ENCODE data around the gene RCBTB2. TPM values are rescaled to one million over a fixed set of nuclear protein-coding genes. Genes with fewer than 3 reads are reported as not detected.
"Not testable (repeated sequence)": the region's sequence is repeated elsewhere in the genome, so short reads cannot be mapped to it uniquely, and the experiment has no call there.

The RCBTB2 gene
- total RNA-seq, 3 donors from 2014 or later = 1.3 to 1.5 (median 1.4) TPM

- Mint-ChIP-seq H3K4me3 (no peak overlapping the region), H3K36me3 (ENCODE audit: insufficient read depth) (peaks cover 22% of the 10 kb centered on the region), H3K27me3 (ENCODE audit: low read depth) (no peaks in the 10 kb centered on the region), H3K9me3 (no peaks in the 10 kb centered on the region), H3K4me1 (ENCODE audit: low read depth) (peaks cover 30% of the 10 kb centered on the region)
- DNase-seq (no peak), ATAC-seq (no peak)
Observed at GRCh38 chr13:48486836-48487235, 46.0 kb downstream of the RCBTB2 start.

GRCh38 chr13:48486362-48486761 lies 46.5 kb downstream of the RCBTB2 start:
- ATAC-seq (no peak), DNase-seq (no peak)
- Mint-ChIP-seq H3K4me3 (no peak overlapping the region), H3K27me3 (ENCODE audit: low read depth) (no peaks in the 10 kb centered on the region), H3K36me3 (ENCODE audit: insufficient read depth) (peaks cover 22% of the 10 kb centered on the region), H3K9me3 (no peaks in the 10 kb centered on the region), H3K4me1 (ENCODE audit: low read depth) (peaks cover 30% of the 10 kb centered on the region)

GRCh38 chr13:48485432-48485831 lies 47.4 kb downstream of the RCBTB2 start:
- no peak for ATAC-seq

GRCh38 chr13:48483575-48483974 lies 49.3 kb downstream of the RCBTB2 start:
- no peaks in the 10 kb centered on the region for H3K9me3 Mint-ChIP-seq
- H3K4me1 Mint-ChIP-seq (ENCODE audit: low read depth) = peaks cover 22% of the 10 kb centered on the region
- no peak overlapping the region for H3K4me3 Mint-ChIP-seq
- peaks cover 24% of the 10 kb centered on the region for H3K36me3 Mint-ChIP-seq (ENCODE audit: insufficient read depth)
- DNase-seq (no peak), ATAC-seq (no peak)
- no peaks in the 10 kb centered on the region for H3K27me3 Mint-ChIP-seq (ENCODE audit: low read depth)

More at GRCh38 chr13:48485432-48485831, 47.4 kb downstream of the RCBTB2 start:
- no peaks in the 10 kb centered on the region for H3K27me3 Mint-ChIP-seq (ENCODE audit: low read depth)
- peaks cover 22% of the 10 kb centered on the region for H3K36me3 Mint-ChIP-seq (ENCODE audit: insufficient read depth)
- no peak overlapping the region for H3K4me3 Mint-ChIP-seq
- DNase-seq = no peak
- H3K4me1 Mint-ChIP-seq (ENCODE audit: low read depth) = peaks cover 30% of the 10 kb centered on the region
- no peaks in the 10 kb centered on the region for H3K9me3 Mint-ChIP-seq

GRCh38 chr13:48478391-48478790 lies 54.5 kb downstream of the RCBTB2 start:
- Mint-ChIP-seq H3K4me3 (no peak overlapping the region), H3K4me1 (ENCODE audit: low read depth) (no peaks in the 10 kb centered on the region), H3K27me3 (ENCODE audit: low read depth) (no peaks in the 10 kb centered on the region), H3K36me3 (ENCODE audit: insufficient read depth) (peaks cover 32% of the 10 kb centered on the region), H3K9me3 (no peaks in the 10 kb centered on the region)
- DNase-seq = no peak
- ATAC-seq = no peak

- Mint-ChIP-seq H3K4me3 (no peak overlapping the region), H3K9me3 (no peaks in the 10 kb centered on the region), H3K27me3 (ENCODE audit: low read depth) (no peaks in the 10 kb centered on the region), H3K4me1 (ENCODE audit: low read depth) (no peaks in the 10 kb centered on the region), H3K36me3 (ENCODE audit: insufficient read depth) (peaks cover 24% of the 10 kb centered on the region)
- ATAC-seq (no peak), DNase-seq (no peak)
Observed at GRCh38 chr13:48477191-48477855, 55.6 kb downstream of the RCBTB2 start.

GRCh38 chr13:48476686-48477085 lies 56.2 kb downstream of the RCBTB2 start:
- no peak for ATAC-seq
- no peaks in the 10 kb centered on the region for H3K9me3 Mint-ChIP-seq
- no peaks in the 10 kb centered on the region for H3K4me1 Mint-ChIP-seq (ENCODE audit: low read depth)
- DNase-seq = no peak
- H3K4me3 Mint-ChIP-seq = no peak overlapping the region
- H3K36me3 Mint-ChIP-seq (ENCODE audit: insufficient read depth) = peaks cover 24% of the 10 kb centered on the region
- H3K27me3 Mint-ChIP-seq (ENCODE audit: low read depth) = no peaks in the 10 kb centered on the region

- no peak for ATAC-seq
- Mint-ChIP-seq H3K27me3 (ENCODE audit: low read depth) (no peaks in the 10 kb centered on the region), H3K9me3 (no peaks in the 10 kb centered on the region), H3K4me1 (ENCODE audit: low read depth) (no peaks in the 10 kb centered on the region), H3K36me3 (ENCODE audit: insufficient read depth) (peaks cover 26% of the 10 kb centered on the region), H3K4me3 (no peak overlapping the region)
- DNase-seq = no peak
Observed at GRCh38 chr13:48476215-48476614, 56.7 kb downstream of the RCBTB2 start.

GRCh38 chr13:48475230-48475629 lies 57.6 kb downstream of the RCBTB2 start:
- peaks cover 26% of the 10 kb centered on the region for H3K36me3 Mint-ChIP-seq (ENCODE audit: insufficient read depth)
- no peaks in the 10 kb centered on the region for H3K9me3 Mint-ChIP-seq
- DNase-seq = no peak
- H3K4me3 Mint-ChIP-seq = no peak overlapping the region
- H3K27me3 Mint-ChIP-seq (ENCODE audit: low read depth) = no peaks in the 10 kb centered on the region
- ATAC-seq = no peak
- H3K4me1 Mint-ChIP-seq (ENCODE audit: low read depth) = no peaks in the 10 kb centered on the region

GRCh38 chr13:48457578-48458242 lies 75.2 kb downstream of the RCBTB2 start:
- H3K4me1 Mint-ChIP-seq (ENCODE audit: low read depth) = peaks cover 3% of the 10 kb centered on the region
- no peaks in the 10 kb centered on the region for H3K27me3 Mint-ChIP-seq (ENCODE audit: low read depth)
- peaks cover 51% of the 10 kb centered on the region for H3K36me3 Mint-ChIP-seq (ENCODE audit: insufficient read depth)
- no peak overlapping the region for H3K4me3 Mint-ChIP-seq
- no peaks in the 10 kb centered on the region for H3K9me3 Mint-ChIP-seq
- no peak for DNase-seq
- no peak for ATAC-seq

- Mint-ChIP-seq H3K9me3 (peaks cover 6% of the 10 kb centered on the region), H3K36me3 (ENCODE audit: insufficient read depth) (peaks cover 55% of the 10 kb centered on the region), H3K4me1 (ENCODE audit: low read depth) (peaks cover 3% of the 10 kb centered on the region), H3K27me3 (ENCODE audit: low read depth) (no peaks in the 10 kb centered on the region), H3K4me3 (no peak overlapping the region)
- no peak for DNase-seq
- no peak for ATAC-seq
Observed at GRCh38 chr13:48456546-48456945, 76.3 kb downstream of the RCBTB2 start.

- not testable (repeated sequence) for H3K27me3 Mint-ChIP-seq (ENCODE audit: low read depth); DNase-seq; ATAC-seq; H3K4me3 Mint-ChIP-seq
- peaks cover 16% of the 10 kb centered on the region for H3K9me3 Mint-ChIP-seq
- H3K36me3 Mint-ChIP-seq (ENCODE audit: insufficient read depth) = peaks cover 39% of the 10 kb centered on the region
- peaks cover 31% of the 10 kb centered on the region for H3K4me1 Mint-ChIP-seq (ENCODE audit: low read depth)
Observed at GRCh38 chr13:48451196-48451595, 81.7 kb downstream of the RCBTB2 start.

GRCh38 chr13:48449656-48450055 lies 83.2 kb downstream of the RCBTB2 start:
- no peak overlapping the region for H3K4me3 Mint-ChIP-seq
- H3K36me3 Mint-ChIP-seq (ENCODE audit: insufficient read depth) = peaks cover 32% of the 10 kb centered on the region
- H3K27me3 Mint-ChIP-seq (ENCODE audit: low read depth) = no peaks in the 10 kb centered on the region
- no peak for DNase-seq
- peaks cover 16% of the 10 kb centered on the region for H3K9me3 Mint-ChIP-seq
- peaks cover 31% of the 10 kb centered on the region for H3K4me1 Mint-ChIP-seq (ENCODE audit: low read depth)
- no peak for ATAC-seq

GRCh38 chr13:48448959-48449614 lies 83.8 kb downstream of the RCBTB2 start:
- Mint-ChIP-seq H3K4me3 (peak overlapping the region; percentile 33), H3K27me3 (ENCODE audit: low read depth) (no peaks in the 10 kb centered on the region), H3K36me3 (ENCODE audit: insufficient read depth) (peaks cover 27% of the 10 kb centered on the region), H3K9me3 (peaks cover 16% of the 10 kb centered on the region), H3K4me1 (ENCODE audit: low read depth) (peaks cover 37% of the 10 kb centered on the region)
- DNase-seq = no peak
- no peak for ATAC-seq

Measured in activated T-cell treated with anti-CD3 and anti-CD28 coated beads, Interleukin-2, amount 50 U/mL, for 4 hours (primary cell).